Activated CD8-positive, alpha-beta memory T cell treated with anti-CD3 and anti-CD28 coated beads, Interleukin-2, amount 10 ng/mL, durations not matched to agents 7 days and 5 days (primary cell): ENCODE measurements around the gene MANBA. TPM values are rescaled to one million over a fixed set of nuclear protein-coding genes. Genes with fewer than 3 reads are reported as not detected.

ENCODE experiments used
- total RNA-seq, 2 experiments: library from RNA; stranded (reverse); gene quantifications; one replicate each; pipeline ENCODE4 v1.2.3, GENCODE V29; 2021

MANBA gene
- total RNA-seq, 2 experiments from 2014 or later: 12.1 to 16.5 TPM

Other genes with a start within 250 kb of the MANBA start
- 100 to 1,000 TPM; 357 to 421 TPM for gene UBE2D3, start 66.6 kb upstream of the MANBA start, total RNA-seq
- gene CISD2, start 108.0 kb upstream of the MANBA start, total RNA-seq: 10 to 100 TPM; 31.9 to 42.3 TPM